Ovary (tissue), 9 donors: ENCODE data around the gene LRP1-AS. TPM values are rescaled to one million over a fixed set of nuclear protein-coding genes. Genes with fewer than 3 reads are reported as not detected.

Source experiments
- DNase-seq, 5 donors: peaks; one replicate each; pipeline ENCODE4 v3.0.0-alpha.2; 2019 to 2020
- H3K27ac ChIP-seq, 2 donors: fragments of 200-600 bp; one replicate each; pipeline versions ENCODE4 v1.5.1 to v1.8.0; 2019 to 2022
- H3K27me3 ChIP-seq: fragments of 200-600 bp; one replicate; pipeline ENCODE4 v1.8.0; 2022
- H3K36me3 ChIP-seq: fragments of 200-600 bp; sonication (generic); one replicate; pipeline ENCODE4 v1.5.1; 2019
- H3K4me1 ChIP-seq: one replicate; pipeline ENCODE4 v1.8.1; 2013; ENCODE audit warnings: mild to moderate bottlenecking, moderate library complexity; ENCODE audit not compliant: insufficient read depth
- H3K4me3 ChIP-seq: fragments of 200-600 bp; sonication (generic); one replicate; pipeline ENCODE4 v1.5.1; 2017
- H3K9me3 ChIP-seq, 2 donors: fragments of 200-600 bp in 1 of 2; sonication (generic) in 1 of 2; one replicate each; pipeline versions ENCODE4 v1.5.1 to v1.8.1; 2013 to 2019; ENCODE audit warnings: mild to moderate bottlenecking in 1 of 2, moderate library complexity in 1 of 2
- EP300 ChIP-seq: sonication (generic); formaldehyde crosslinking; IDR thresholded peaks from one replicate; pipeline ENCODE4 v1.6.1; 2017; ENCODE audit warnings: antibody characterized with exemption
- POLR2A ChIP-seq: fragments of 450-650 bp; IDR thresholded peaks from one replicate; pipeline ENCODE4 v1.6.1; 2017; ENCODE audit warnings: antibody characterized with exemption, mild to moderate bottlenecking, moderate library complexity
- WGBS, 3 donors: extraction: QIAGEN DNeasy Blood & Tissue Kit in 1 of 3; methylation state at CpG; one replicate each; pipeline versions ENCODE4 v1.1.5 to v1.1.7; 2013 to 2017; 5-methylcytosine and 5-hydroxymethylcytosine counted together
- intact Hi-C, 4 donors: fragments of 100-400 bp; cut with DNase I; formaldehyde crosslinking; loops; one replicate each; pipeline versions ENCODE4 v1.11.0 to v1.15.1; 2022 to 2023
- polyA plus RNA-seq, 2 donors: library from polyadenylated mRNA; stranded (reverse); fragments of 200-250 nt in 1 of 2; fragments of 350-450 nt in 1 of 2; fragmentation: Illumina TruSeq in 1 of 2; extraction: RNeasy Lipid Tissue Mini Kit (QIAGEN cat#74804) in 1 of 2; gene quantifications; one replicate each; pipeline ENCODE4 v1.2.3, GENCODE V29; 2013 to 2014
- total RNA-seq, 7 donors: library from RNA; depleted of rRNA in 2 of 7; stranded (reverse); fragments of >200 nt in 2 of 7; fragmentation: NEBNext Ultra II Directional in 3 of 7; extraction: Animal tissue kit (Norgen Biotek cat#: 25700) in 3 of 7; gene quantifications; one replicate each; pipeline versions ENCODE4 v1.1.0 to v1.2.4, GENCODE V29; 2016 to 2023
- TF ChIP-seq, protein P1 (sequence below), 3 donors: fragments of 450-650 bp in 2 of 3; fragments of 200-600 bp in 1 of 3; IDR thresholded peaks; one replicate each; pipeline versions ENCODE4 v1.5.1 to v1.8.0; 2016 to 2022; ENCODE audit warnings: antibody characterized with exemption in 3 of 3, mild to moderate bottlenecking in 1 of 3
- donor health status: DM: no; HTN: no; CAD: no; lungs with moderate emphysema.
- donor health status: DM: no; HTN: no; CAD: no.
- donor health status: Bipolar disorder and iron deficiency.
- donor health status: DM: yes; HTN: yes; CAD: no.
- donor health status: DM: no; HTN: no; CAD: no.
- donor health status: DM: yes; HTN: yes; CAD: no.

Gene LRP1-AS
- total and polyA plus RNA-seq, 9 donors = not detected

DNA sequence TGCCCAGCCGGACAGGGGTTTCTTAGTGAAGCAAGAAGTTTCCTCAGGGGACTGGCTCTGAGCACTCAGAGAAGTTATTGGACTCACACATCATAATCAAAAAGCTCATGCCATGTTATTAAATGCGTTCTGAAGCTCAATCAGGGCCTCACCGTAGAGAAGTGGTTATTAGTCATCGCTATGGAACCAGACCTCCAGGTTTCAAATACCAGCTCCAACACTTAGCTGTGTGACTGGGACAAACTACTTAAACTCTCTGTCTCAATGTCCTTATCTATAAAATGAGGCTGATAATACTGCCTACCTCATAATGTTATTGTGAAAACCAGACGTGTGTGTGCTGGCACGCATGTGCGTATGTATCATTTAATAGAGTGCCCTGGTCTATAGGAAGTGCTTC lies 43.6 kb downstream of the LRP1-AS start:
- intact Hi-C loops = no loop called here
- Histone ChIP-seq H3K4me3 (no peak overlapping the region), H3K27ac (no peak overlapping the region), H3K36me3 (no peaks in the 10 kb centered on the region), H3K4me1 (no peaks in the 10 kb centered on the region), H3K27me3 (no peaks in the 10 kb centered on the region), H3K9me3 (no peaks in the 10 kb centered on the region)
- DNase-seq = no peak
- 83 to 91% (median 86%) methylated on average over 7 of the region's 7 CpGs for WGBS, 3 donors
- TF ChIP-seq, protein P1, sequence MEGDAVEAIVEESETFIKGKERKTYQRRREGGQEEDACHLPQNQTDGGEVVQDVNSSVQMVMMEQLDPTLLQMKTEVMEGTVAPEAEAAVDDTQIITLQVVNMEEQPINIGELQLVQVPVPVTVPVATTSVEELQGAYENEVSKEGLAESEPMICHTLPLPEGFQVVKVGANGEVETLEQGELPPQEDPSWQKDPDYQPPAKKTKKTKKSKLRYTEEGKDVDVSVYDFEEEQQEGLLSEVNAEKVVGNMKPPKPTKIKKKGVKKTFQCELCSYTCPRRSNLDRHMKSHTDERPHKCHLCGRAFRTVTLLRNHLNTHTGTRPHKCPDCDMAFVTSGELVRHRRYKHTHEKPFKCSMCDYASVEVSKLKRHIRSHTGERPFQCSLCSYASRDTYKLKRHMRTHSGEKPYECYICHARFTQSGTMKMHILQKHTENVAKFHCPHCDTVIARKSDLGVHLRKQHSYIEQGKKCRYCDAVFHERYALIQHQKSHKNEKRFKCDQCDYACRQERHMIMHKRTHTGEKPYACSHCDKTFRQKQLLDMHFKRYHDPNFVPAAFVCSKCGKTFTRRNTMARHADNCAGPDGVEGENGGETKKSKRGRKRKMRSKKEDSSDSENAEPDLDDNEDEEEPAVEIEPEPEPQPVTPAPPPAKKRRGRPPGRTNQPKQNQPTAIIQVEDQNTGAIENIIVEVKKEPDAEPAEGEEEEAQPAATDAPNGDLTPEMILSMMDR (IDR thresholded peaks at IDR 0.05) = no peak
- no peak for TF ChIP-seq EP300
- no peak for TF ChIP-seq POLR2A

DNA sequence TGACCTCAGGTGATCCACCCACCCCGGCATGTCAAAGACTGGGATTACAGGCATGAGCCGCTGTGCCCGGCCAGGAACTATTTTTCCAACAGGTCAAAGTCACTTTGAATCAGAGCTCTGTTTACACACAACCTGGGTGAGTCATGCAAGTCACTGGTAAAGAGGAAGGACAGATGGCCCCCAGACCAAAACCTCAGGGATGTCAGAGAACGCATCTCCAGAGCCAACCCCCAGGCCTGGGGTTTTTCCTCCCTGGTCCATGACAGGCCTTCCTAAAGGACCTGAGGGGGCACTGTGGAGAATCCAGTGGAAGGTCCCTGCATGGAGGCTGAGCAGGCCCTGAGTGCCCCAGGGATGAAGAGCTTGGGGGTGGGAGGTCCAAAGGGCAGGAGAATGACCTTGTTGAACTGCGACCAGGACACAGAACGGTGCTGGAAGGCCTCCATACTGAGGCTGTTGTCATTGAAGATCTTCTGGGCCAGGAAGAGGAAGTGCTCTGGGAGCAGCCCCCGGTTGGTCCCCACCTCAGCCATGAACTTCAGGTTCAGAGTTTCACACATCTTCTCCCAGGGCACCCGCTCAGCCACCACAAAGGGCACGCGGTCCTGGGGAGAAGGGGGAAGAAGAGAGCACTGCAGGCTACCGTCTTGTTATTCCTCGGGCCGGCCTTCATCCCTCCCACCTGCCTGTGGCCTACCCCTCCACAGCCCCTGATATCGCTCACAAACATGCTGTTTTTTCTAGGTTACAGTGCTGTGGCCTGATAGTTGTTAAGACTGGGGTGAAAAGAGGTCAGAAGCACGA lies 45.3 kb downstream of the LRP1-AS start:
- no peaks in the 10 kb centered on the region for H3K36me3 ChIP-seq
- intact Hi-C loops = no loop called here
- TF ChIP-seq EP300 = no peak
- TF ChIP-seq, protein P1 (IDR thresholded peaks at IDR 0.05) = no peak
- no peak for TF ChIP-seq POLR2A

DNA sequence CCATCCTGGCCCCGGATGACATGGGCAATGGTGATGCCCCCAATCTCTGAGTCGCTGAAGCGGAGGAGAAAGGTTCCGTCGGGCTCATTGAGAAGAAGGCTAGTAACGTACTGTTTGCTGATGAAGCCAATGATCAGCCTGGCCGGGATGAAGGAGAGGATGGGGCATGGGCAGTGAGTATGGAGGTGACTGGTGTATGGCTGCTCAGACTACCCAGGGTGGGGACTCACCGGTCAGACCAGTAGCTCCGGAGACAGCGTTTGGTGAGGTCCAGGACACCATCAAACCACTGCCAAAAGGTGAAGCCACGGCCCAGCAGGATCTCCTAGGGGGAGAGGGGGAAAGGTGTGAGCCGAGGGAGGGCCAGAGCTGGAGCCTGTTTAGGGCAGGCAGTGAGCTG lies 47.7 kb downstream of the LRP1-AS start:
- Histone ChIP-seq H3K4me3 (no peak overlapping the region), H3K27ac (no peak overlapping the region), H3K27me3 (no peaks in the 10 kb centered on the region), H3K9me3 (no peaks in the 10 kb centered on the region), H3K36me3 (no peaks in the 10 kb centered on the region), H3K4me1 (no peaks in the 10 kb centered on the region)
- TF ChIP-seq EP300 (no peak), POLR2A (no peak)
- TF ChIP-seq, protein P1 (IDR thresholded peaks at IDR 0.05) = no peak
- peak in 1 of 5 donors; percentile 20 for DNase-seq
- 72 to 82% (median 78%) methylated on average over 12 of the region's 12 CpGs for WGBS, 3 donors
- intact Hi-C loops = no loop called here

More for the DNA sequence above, 45.3 kb downstream of the LRP1-AS start:
- no peaks in the 10 kb centered on the region for H3K9me3 ChIP-seq
- 58 to 65% (median 59%) methylated on average over 15 of the region's 15 CpGs for WGBS, 3 donors
- H3K27ac ChIP-seq = no peak overlapping the region
- H3K4me3 ChIP-seq = no peak overlapping the region
- H3K27me3 ChIP-seq = no peaks in the 10 kb centered on the region
- no peaks in the 10 kb centered on the region for H3K4me1 ChIP-seq
- DNase-seq = peak in 2 of 5 donors; percentile 18 to 19

DNA sequence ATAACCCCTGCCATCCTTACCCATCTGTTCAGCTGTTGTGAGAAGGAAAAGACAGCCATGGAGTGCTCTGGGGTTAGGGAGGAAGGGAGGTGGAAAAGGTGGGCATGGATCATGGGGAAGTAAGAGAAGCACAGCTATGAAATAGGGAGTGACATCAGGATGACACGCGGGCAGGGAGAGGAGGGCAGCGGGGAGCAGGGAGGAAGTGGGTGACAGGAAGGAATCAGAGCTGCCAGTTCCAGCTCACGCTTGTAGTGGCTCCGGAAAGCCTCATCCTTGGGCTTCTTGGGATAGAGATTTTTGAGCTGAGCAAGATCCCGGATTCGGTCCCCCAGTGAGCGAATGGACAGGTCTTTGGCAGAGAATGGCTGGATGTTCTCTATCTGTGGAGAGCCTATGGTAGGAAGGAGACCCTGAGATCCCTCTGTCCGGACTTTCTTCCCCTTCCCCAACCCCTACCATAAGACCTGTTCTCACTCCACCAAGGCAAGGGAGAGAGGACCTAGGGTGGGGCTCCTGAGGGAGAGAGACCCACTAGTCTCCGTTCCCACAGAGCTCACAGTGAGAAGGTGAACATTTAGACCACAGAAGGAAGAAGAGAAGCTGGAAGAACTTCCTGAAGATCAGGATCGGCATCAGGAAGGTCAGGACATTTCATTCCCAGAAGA lies 48.2 kb downstream of the LRP1-AS start:
- TF ChIP-seq, protein P1 (IDR thresholded peaks at IDR 0.05) = no peak
- TF ChIP-seq POLR2A = no peak
- Histone ChIP-seq H3K27ac (no peak overlapping the region), H3K9me3 (no peaks in the 10 kb centered on the region), H3K4me3 (no peak overlapping the region), H3K4me1 (peaks cover 4% of the 10 kb centered on the region), H3K27me3 (no peaks in the 10 kb centered on the region), H3K36me3 (no peaks in the 10 kb centered on the region)
- peak in 1 of 5 donors; percentile 6 for DNase-seq
- intact Hi-C loops = no loop called here
- 77 to 80% (median 78%) methylated on average over 11 of the region's 11 CpGs for WGBS, 3 donors
